Heart right ventricle (tissue), 16 donors: ENCODE data around the gene S100P. TPM values are rescaled to one million over a fixed set of nuclear protein-coding genes. Genes with fewer than 3 reads are reported as not detected.
"Not testable (repeated sequence)": the region's sequence is repeated elsewhere in the genome, so short reads cannot be mapped to it uniquely, and the experiment has no call there.

ENCODE experiments used
- ATAC-seq, 8 donors: fragments of 200-7000 bp; cut with Tn5 transposase; one replicate each; pipeline ENCODE4 v1.9.1; 2020; ENCODE audit warnings: mild to moderate bottlenecking in 8 of 8, moderate library complexity in 8 of 8, moderate number of reproducible peaks in 1 of 8
- DNase-seq, 2 donors: peaks; one replicate each; pipeline ENCODE4 v3.0.0-alpha.2; 2020
- H3K27ac ChIP-seq, 10 donors: fragments of 200-600 bp; sonication (generic) in 2 of 10; one replicate each; pipeline versions ENCODE4 v1.5.0 to v1.8.0; 2020 to 2022; ENCODE audit warnings: mild to moderate bottlenecking in 3 of 10
- H3K27me3 ChIP-seq, 7 donors: fragments of 200-600 bp; one replicate each; pipeline ENCODE4 v1.8.0; 2021 to 2022; ENCODE audit warnings: mild to moderate bottlenecking in 2 of 7
- H3K36me3 ChIP-seq, 9 donors: fragments of 200-600 bp; sonication (generic) in 1 of 9; one replicate each; pipeline versions ENCODE4 v1.5.0 to v1.8.0; 2020 to 2022; ENCODE audit warnings: mild to moderate bottlenecking in 2 of 9
- H3K4me1 ChIP-seq, 9 donors: fragments of 200-600 bp; sonication (generic) in 1 of 9; one replicate each; pipeline versions ENCODE4 v1.5.0 to v1.8.0; 2020 to 2022; ENCODE audit warnings: mild to moderate bottlenecking in 4 of 9
- H3K4me3 ChIP-seq, 10 donors: fragments of 200-600 bp; sonication (generic) in 2 of 10; one replicate each; pipeline versions ENCODE4 v1.5.0 to v1.8.0; 2020 to 2022; ENCODE audit warnings: mild to moderate bottlenecking in 7 of 10, moderate library complexity in 2 of 10
- H3K9me3 ChIP-seq, 11 donors: fragments of 200-600 bp in 10 of 11; sonication (generic) in 2 of 11; one replicate each; pipeline versions ENCODE4 v1.5.0 to v1.8.0; 2013 to 2022; ENCODE audit warnings: mild to moderate bottlenecking in 2 of 11, control low read depth in 1 of 11, moderate library complexity in 1 of 11
- CTCF ChIP-seq, 9 donors: fragments of 200-600 bp; sonication (generic) in 2 of 9; IDR thresholded peaks; one replicate each; pipeline versions ENCODE4 v1.5.0 to v1.8.0; 2021 to 2022; ENCODE audit warnings: antibody characterized with exemption in 9 of 9, mild to moderate bottlenecking in 5 of 9, moderate library complexity in 1 of 9
- WGBS, 2 donors: extraction: QIAGEN DNeasy Blood & Tissue Kit; methylation state at CpG; one replicate each; pipeline ENCODE4 v1.1.7; 2013; ENCODE audit warnings: inconsistent platforms in 1 of 2; 5-methylcytosine and 5-hydroxymethylcytosine counted together
- intact Hi-C, 10 donors: fragments of 100-400 bp; cut with DNase I; formaldehyde crosslinking; loops; one replicate each; pipeline versions ENCODE4 v1.11.1 to v1.14.2; 2022
- polyA plus RNA-seq, 2 donors: library from polyadenylated mRNA; stranded (reverse); fragments of 200-250 nt; gene quantifications; one replicate each; pipeline ENCODE4 v1.2.3, GENCODE V29; 2013
- total RNA-seq, 10 donors: library from RNA; stranded (reverse); fragmentation: NEBNext Ultra II Directional in 3 of 10; extraction: Animal tissue kit (Norgen Biotek cat#: 25700) in 3 of 10; gene quantifications; one replicate each; pipeline versions ENCODE4 v1.2.1 to v1.2.4, GENCODE V29; 2021 to 2023
- donor health status: Arrhythmogenic right ventricular cardiomyopathy.
- donor health status: ischemic (EF 13 %, LVEDD 7.1; RV severe dilation, severe dysfunction).
- donor health status: healthy with polysubstance abuse.
- donor health status: DM: no; HTN: yes; CAD: no.
- donor health status: DM: no; HTN: no; CAD: no.
- donor health status: ischemic (EF 25% LVEDD 6.9; RV normal size, moderate dysfunction).
- donor health status: ischemic (EF 25% LVEDD 5.7; RV mildly dilated, moderate dysfunction).
- donor health status: healthy.
- donor health status: DM: yes; HTN: yes; CAD: no.
- donor health status: Ischemic cardiomyopathy.
- donor health status: ischemic (EF 35%, LVEDD 5.7; RV mildly dilated, moderate dysfunction).
- donor health status: nonischemic (EF 11% LVEDD 7.7; RV severe dilation, severe dysfunction).
- donor health status: DM: yes; HTN: yes; CAD: no.
- donor health status: PGD.
- donor health status: ischemic (EF 29% LVEDD 5.4; RV normal size, mild dysfunction).
- donor health status: nonischemic (EF 23%, LVEDD 6.1; RV moderate dilation, normal function).

S100P gene
- total and polyA plus RNA-seq, 12 donors, result 0.22 to 8.2 (median 1.4) TPM; not detected in 4

- peaks cover 0 to 22% (median 14%) of the 10 kb centered on the region in 7 donors for H3K27me3 ChIP-seq
- H3K9me3 ChIP-seq, result no peaks in the 10 kb centered on the region
- intact Hi-C loops, result no loop called here
- peaks cover 0 to 17% (median 13%) of the 10 kb centered on the region in 9 donors for H3K4me1 ChIP-seq
- ATAC-seq, result no peak
- no peak for TF ChIP-seq CTCF (IDR thresholded peaks at IDR 0.05)
- H3K36me3 ChIP-seq, result peaks cover 0 to 8% (median 0%) of the 10 kb centered on the region in 9 donors
- 88 to 89% methylated on average over 11 of the region's 11 CpGs for WGBS, 2 donors
- H3K4me3 ChIP-seq, result no peak overlapping the region
- no peak for DNase-seq
- H3K27ac ChIP-seq, result no peak overlapping the region
Observed at GRCh38 chr4:6668391-6668790, 25.3 kb upstream of the S100P start.

DNA sequence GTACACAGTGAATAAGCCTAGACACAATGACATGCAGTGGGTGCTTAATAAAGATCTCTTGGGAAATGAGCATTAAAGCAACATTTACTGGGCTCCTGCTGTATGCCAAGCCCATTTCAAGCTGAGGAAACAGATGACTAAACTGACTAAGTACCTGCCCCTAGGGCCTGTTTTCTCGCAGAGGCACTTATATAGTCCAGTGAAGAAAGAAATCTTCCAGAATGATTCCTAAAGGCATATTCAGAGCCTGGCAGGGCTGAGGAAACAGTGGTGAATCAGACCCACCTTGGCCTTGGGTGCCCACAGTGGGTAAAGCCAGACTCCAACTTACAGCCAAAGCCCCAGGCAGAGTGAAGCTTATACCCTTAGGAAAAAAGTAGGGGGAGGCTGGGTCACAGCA lies 22.0 kb upstream of the S100P start:
- Histone ChIP-seq H3K27me3 (no peaks in the 10 kb centered on the region), H3K36me3 (peaks cover 0 to 10% (median 0%) of the 10 kb centered on the region in 9 donors), H3K9me3 (no peaks in the 10 kb centered on the region), H3K27ac (no peak overlapping the region), H3K4me3 (no peak overlapping the region), H3K4me1 (peaks cover 14 to 31% (median 27%) of the 10 kb centered on the region in 9 donors)
- 93 to 96% methylated on average over 1 of the region's 1 CpG for WGBS, 2 donors
- no peak for ATAC-seq
- no peak for DNase-seq
- intact Hi-C loops, result loop anchor here in 1 of 10 donors (5.0 kb wide), 1 partner anchor 41 kb away; no protein-coding TSS in a partner anchor
- no peak for TF ChIP-seq CTCF (IDR thresholded peaks at IDR 0.05)

DNA sequence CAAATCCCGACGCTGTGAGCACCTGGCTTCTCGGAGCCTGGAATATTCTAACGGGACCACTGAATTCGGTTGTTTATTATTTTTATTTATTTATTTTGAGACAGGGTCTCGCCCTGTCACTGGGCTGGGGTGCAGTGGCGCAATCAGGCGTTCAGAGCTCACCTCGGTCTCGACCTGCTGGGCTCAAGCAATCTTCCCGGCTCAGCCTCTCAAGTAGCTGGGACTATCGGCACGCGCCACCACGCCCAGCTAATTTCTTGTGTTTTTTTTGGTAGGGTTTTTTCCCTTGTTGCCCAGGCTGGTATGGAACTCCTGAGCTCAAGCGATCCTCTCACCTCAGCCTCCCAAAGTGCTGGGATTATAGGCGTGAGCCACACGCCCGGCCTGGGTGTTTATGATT lies 21.5 kb upstream of the S100P start:
- ATAC-seq, result no peak
- Histone ChIP-seq H3K36me3 (peaks cover 0 to 10% (median 0%) of the 10 kb centered on the region in 9 donors), H3K4me1 (peaks cover 14 to 36% (median 32%) of the 10 kb centered on the region in 9 donors), H3K27ac (no peak overlapping the region), H3K4me3 (no peak overlapping the region), H3K27me3 (no peaks in the 10 kb centered on the region), H3K9me3 (no peaks in the 10 kb centered on the region)
- no peak for TF ChIP-seq CTCF (IDR thresholded peaks at IDR 0.05)
- 96 to 98% methylated on average over 19 of the region's 19 CpGs for WGBS, 2 donors
- intact Hi-C loops, result loop anchor here in 1 of 10 donors (5.0 kb wide), 1 partner anchor 40 kb away; no protein-coding TSS in a partner anchor
- no peak for DNase-seq

GRCh38 chr4:6672541-6673190 lies 21.0 kb upstream of the S100P start:
- 95 to 98% methylated on average over 29 to 34 of the region's 34 CpGs for WGBS, 2 donors
- H3K27me3 ChIP-seq, DNase-seq, H3K36me3 ChIP-seq, H3K9me3 ChIP-seq, ATAC-seq: not testable (repeated sequence)
- Histone ChIP-seq H3K4me1 (peaks cover 14 to 41% (median 36%) of the 10 kb centered on the region in 9 donors), H3K27ac (peak overlapping the region in 4 of 10 donors; percentile 88 to 92 (median 89)), H3K4me3 (peak overlapping the region in 2 of 10 donors; percentile 68 to 74)
- intact Hi-C loops, result loop anchor here in 2 of 10 donors (1.0 to 5.0 kb wide), 2 partner anchors 32 to 40 kb away; partner anchors contain the start of gene MRFAP1 (in 1 of the 2)

GRCh38 chr4:6673191-6673659 lies 20.5 kb upstream of the S100P start:
- peak overlapping the region in 9 of 10 donors; percentile 68 to 97 (median 74) for H3K4me3 ChIP-seq
- H3K9me3 ChIP-seq, DNase-seq, H3K27me3 ChIP-seq: not testable (repeated sequence)
- intact Hi-C loops, result loop anchor here in 2 of 10 donors (1.0 to 5.0 kb wide), 2 partner anchors 33 to 39 kb away; partner anchors contain the start of gene MRFAP1 (in 1 of the 2)
- WGBS, 2 donors, result 27 to 35% methylated on average over 14 of the region's 14 CpGs
- H3K36me3 ChIP-seq, result peaks cover 0 to 11% (median 0%) of the 10 kb centered on the region in 9 donors
- peaks cover 14 to 41% (median 36%) of the 10 kb centered on the region in 9 donors for H3K4me1 ChIP-seq
- H3K27ac ChIP-seq, result peak overlapping the region; percentile 63 to 92 (median 88)
- peak in 6 of 8 donors; percentile 1 to 58 (median 36) for ATAC-seq
